Measurements from ENCODE around the gene ZSWIM5.
"Not testable (repeated sequence)": the region's sequence is repeated elsewhere in the genome, so short reads cannot be mapped to it uniquely, and the experiment has no call there.

Gene ZSWIM5

GRCh38 chr1:45172764-45173163, 33.6 kb downstream of the ZSWIM5 start:
- no peaks in the 10 kb centered on the region for H3K36me3 Mint-ChIP-seq (ENCODE audit: low read depth)
- no peak overlapping the region for H3K4me3 Mint-ChIP-seq
- H3K9me3 Mint-ChIP-seq = no peaks in the 10 kb centered on the region
- H3K4me1 Mint-ChIP-seq (ENCODE audit: low read depth) = no peaks in the 10 kb centered on the region
- no peaks in the 10 kb centered on the region for H3K27me3 Mint-ChIP-seq (ENCODE audit: low read depth)
- H3K27ac Mint-ChIP-seq = no peak overlapping the region

DNA sequence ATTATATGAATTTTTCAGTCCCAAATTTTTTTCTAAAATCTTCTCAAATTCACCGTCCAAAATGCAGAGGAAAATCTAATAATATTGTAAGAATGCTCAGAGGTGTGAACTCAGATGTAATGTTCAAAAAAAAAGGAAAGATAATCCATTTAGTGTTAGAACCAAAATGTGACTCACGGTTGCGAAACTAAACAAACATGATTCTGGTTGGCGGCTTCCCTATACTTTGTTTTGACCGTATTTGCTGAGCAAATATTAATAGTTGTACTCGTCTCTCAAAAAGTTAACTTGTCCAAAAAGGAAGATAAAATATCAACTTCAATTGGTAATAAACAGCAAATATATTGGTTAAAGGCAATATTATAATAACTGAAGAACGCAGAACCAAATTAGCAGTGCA, 34.4 kb downstream of the ZSWIM5 start:
- no peak overlapping the region for H3K27ac Mint-ChIP-seq
- H3K4me1 Mint-ChIP-seq (ENCODE audit: low read depth) = no peaks in the 10 kb centered on the region
- H3K27me3 Mint-ChIP-seq (ENCODE audit: low read depth) = no peaks in the 10 kb centered on the region
- H3K4me3 Mint-ChIP-seq = no peak overlapping the region
- no peaks in the 10 kb centered on the region for H3K36me3 Mint-ChIP-seq (ENCODE audit: low read depth)
- no peaks in the 10 kb centered on the region for H3K9me3 Mint-ChIP-seq

- Mint-ChIP-seq H3K9me3 (no peaks in the 10 kb centered on the region), H3K36me3 (ENCODE audit: low read depth) (no peaks in the 10 kb centered on the region)
These were observed 34.8 kb downstream of the ZSWIM5 start for GRCh38 chr1:45171575-45171974.

GRCh38 chr1:45170151-45170742, 36.2 kb downstream of the ZSWIM5 start:
- no peaks in the 10 kb centered on the region for H3K36me3 Mint-ChIP-seq (ENCODE audit: low read depth)
- no peaks in the 10 kb centered on the region for H3K4me1 Mint-ChIP-seq (ENCODE audit: low read depth)
- H3K4me3 Mint-ChIP-seq = no peak overlapping the region
- peaks cover 3% of the 10 kb centered on the region for H3K27me3 Mint-ChIP-seq (ENCODE audit: low read depth)
- H3K9me3 Mint-ChIP-seq = peaks cover 3% of the 10 kb centered on the region
- no peak overlapping the region for H3K27ac Mint-ChIP-seq

More at GRCh38 chr1:45171575-45171974, 34.8 kb downstream of the ZSWIM5 start:
- no peaks in the 10 kb centered on the region for H3K27me3 Mint-ChIP-seq (ENCODE audit: low read depth)
- no peak overlapping the region for H3K4me3 Mint-ChIP-seq
- no peaks in the 10 kb centered on the region for H3K4me1 Mint-ChIP-seq (ENCODE audit: low read depth)
- no peak overlapping the region for H3K27ac Mint-ChIP-seq

DNA sequence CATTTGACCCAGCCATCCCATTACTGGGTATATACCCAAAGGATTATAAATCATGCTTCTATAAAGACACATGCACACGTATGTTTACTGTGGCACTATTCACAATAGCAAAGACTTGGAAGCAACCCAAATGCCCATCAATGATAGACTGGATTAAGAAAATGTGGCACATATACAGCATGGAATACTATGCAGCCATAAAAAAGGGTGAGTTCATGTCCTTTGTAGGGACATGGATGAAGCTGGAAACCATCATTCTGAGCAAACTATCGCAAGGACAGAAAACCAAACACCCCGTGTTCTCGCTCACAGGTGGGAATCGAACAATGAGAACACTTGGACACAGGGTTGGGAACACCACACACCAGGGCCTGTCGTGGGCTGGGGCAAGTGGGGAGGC, 38.5 kb downstream of the ZSWIM5 start:
- not testable (repeated sequence) for H3K4me3 Mint-ChIP-seq

DNA sequence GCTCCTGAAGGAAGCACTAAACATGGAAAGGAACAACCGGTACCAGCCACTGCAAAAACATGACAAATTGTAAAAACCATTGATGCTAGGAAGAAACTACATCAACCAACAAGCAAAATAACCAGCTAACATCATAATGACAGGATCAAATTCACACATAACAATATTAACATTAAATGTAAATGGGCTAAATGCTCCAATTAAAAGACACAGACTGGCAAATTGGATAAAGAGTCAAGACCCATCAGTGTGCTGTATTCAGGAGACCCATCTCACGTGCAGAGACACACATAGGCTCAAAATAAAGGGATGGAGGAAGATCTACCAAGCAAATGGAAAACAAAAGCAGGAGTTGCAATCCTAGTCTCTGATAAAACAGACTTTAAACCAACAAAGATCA, 42.1 kb downstream of the ZSWIM5 start:
- not testable (repeated sequence) for H3K27me3 Mint-ChIP-seq (ENCODE audit: low read depth); H3K4me3 Mint-ChIP-seq; H3K36me3 Mint-ChIP-seq (ENCODE audit: low read depth); H3K4me1 Mint-ChIP-seq (ENCODE audit: low read depth); H3K27ac Mint-ChIP-seq
- H3K9me3 Mint-ChIP-seq = peaks cover 17% of the 10 kb centered on the region

More for the DNA sequence above, 38.5 kb downstream of the ZSWIM5 start:
- H3K27ac Mint-ChIP-seq; H3K36me3 Mint-ChIP-seq (ENCODE audit: low read depth); H3K27me3 Mint-ChIP-seq (ENCODE audit: low read depth); H3K4me1 Mint-ChIP-seq (ENCODE audit: low read depth): not testable (repeated sequence)
- H3K9me3 Mint-ChIP-seq = peaks cover 17% of the 10 kb centered on the region

- H3K27ac Mint-ChIP-seq; H3K27me3 Mint-ChIP-seq (ENCODE audit: low read depth); H3K4me3 Mint-ChIP-seq; H3K4me1 Mint-ChIP-seq (ENCODE audit: low read depth); H3K36me3 Mint-ChIP-seq (ENCODE audit: low read depth): not testable (repeated sequence)
- H3K9me3 Mint-ChIP-seq = peaks cover 17% of the 10 kb centered on the region
These were observed 43.3 kb downstream of the ZSWIM5 start for GRCh38 chr1:45163111-45163510.

DNA sequence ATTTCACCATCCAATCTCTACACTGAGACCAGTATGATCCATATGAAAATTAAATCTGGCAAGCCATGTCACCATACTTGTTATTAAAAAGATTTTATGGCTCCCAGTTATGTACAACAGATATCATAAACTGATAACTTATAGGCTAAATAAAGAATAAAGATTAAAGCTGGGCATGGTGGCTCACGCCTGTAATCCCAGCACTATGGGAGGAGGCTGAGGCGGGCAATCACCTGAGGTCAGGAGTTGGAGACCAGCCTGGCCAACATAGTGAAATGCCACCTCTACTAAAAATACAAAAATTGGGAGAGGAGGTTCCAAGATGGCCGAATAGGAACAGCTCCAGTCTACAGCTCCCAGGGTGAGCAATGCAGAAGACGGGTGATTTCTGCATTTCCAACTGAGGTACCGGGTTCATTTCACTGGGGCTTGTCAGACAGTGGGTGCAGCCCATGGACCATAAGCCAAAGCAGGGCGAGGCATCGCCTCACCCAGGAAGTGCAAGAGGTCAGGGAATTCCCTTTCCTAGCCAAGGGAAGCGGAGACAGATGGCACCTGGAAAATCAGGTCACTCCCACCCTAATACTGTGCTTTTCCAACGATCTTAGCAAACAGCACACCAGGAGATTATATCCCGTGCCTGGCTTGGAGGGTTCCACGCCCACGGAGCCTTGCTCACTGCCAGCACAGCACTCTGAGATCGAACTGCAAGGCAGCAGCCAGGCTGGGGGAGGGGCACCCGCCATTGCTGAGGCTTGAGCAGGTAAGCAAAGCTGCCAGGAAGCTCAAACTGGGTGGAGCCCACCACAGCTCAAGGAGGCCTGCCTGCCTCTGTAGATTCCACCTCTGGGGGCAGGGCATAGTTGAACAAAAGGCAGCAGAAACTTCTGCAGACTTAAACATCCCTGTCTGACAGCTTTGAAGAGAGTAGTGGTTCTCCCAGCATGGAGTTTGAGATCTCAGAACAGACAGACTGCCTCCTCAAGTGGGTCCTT, 44.1 kb downstream of the ZSWIM5 start:
- H3K27me3 Mint-ChIP-seq (ENCODE audit: low read depth); H3K4me3 Mint-ChIP-seq; H3K27ac Mint-ChIP-seq; H3K36me3 Mint-ChIP-seq (ENCODE audit: low read depth); H3K4me1 Mint-ChIP-seq (ENCODE audit: low read depth): not testable (repeated sequence)
- H3K9me3 Mint-ChIP-seq = peaks cover 17% of the 10 kb centered on the region

GRCh38 chr1:45155957-45156356, 50.4 kb downstream of the ZSWIM5 start:
- Mint-ChIP-seq H3K27ac (no peak overlapping the region), H3K27me3 (ENCODE audit: low read depth) (no peaks in the 10 kb centered on the region), H3K4me3 (no peak overlapping the region), H3K9me3 (peaks cover 5% of the 10 kb centered on the region), H3K36me3 (ENCODE audit: low read depth) (no peaks in the 10 kb centered on the region), H3K4me1 (ENCODE audit: low read depth) (no peaks in the 10 kb centered on the region)

DNA sequence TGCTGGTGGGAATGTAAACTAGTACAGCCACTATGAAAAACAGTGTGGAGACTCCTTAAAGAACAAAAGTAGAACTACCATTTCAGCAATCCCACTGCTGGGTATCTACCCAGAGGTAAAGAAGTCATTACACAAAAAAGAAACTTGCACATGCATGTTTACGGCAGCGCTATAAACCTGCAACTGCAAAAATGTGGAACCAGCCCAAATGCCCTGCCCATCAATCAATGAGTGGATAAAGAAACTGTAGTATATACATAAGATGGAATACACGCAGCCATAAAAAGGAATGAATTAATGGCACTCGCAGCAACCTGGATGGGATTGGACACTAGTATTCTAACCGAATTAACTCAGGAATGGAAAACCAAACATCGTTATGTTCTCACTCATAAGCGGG, 51.0 kb downstream of the ZSWIM5 start:
- Mint-ChIP-seq H3K4me3 (no peak overlapping the region), H3K36me3 (ENCODE audit: low read depth) (no peaks in the 10 kb centered on the region), H3K27me3 (ENCODE audit: low read depth) (peaks cover 3% of the 10 kb centered on the region), H3K27ac (no peak overlapping the region), H3K4me1 (ENCODE audit: low read depth) (no peaks in the 10 kb centered on the region), H3K9me3 (peaks cover 5% of the 10 kb centered on the region)

DNA sequence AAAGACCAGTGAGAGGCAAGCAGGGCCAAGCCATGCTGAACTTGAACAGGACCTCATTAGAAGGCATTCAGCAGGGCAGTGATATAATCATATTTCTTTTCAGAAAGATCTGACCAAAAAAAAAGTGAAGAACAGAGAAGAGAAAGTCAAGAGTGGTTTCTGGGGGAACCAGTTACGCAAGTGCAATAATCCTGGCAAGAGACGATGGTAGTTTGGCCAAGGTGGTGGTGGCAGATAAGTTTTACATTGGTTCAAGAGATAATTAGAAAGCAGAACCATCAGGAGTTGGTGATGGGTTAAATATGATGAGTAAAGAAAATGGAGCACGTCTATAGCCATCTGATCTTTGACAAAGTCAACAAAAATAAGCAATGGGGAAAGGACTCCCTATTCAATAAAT, 54.3 kb downstream of the ZSWIM5 start:
- H3K9me3 Mint-ChIP-seq = peaks cover 5% of the 10 kb centered on the region
- no peak overlapping the region for H3K4me3 Mint-ChIP-seq
- peaks cover 3% of the 10 kb centered on the region for H3K27me3 Mint-ChIP-seq (ENCODE audit: low read depth)
- no peaks in the 10 kb centered on the region for H3K4me1 Mint-ChIP-seq (ENCODE audit: low read depth)
- no peaks in the 10 kb centered on the region for H3K36me3 Mint-ChIP-seq (ENCODE audit: low read depth)
- no peak overlapping the region for H3K27ac Mint-ChIP-seq

GRCh38 chr1:45148209-45148825, 58.1 kb downstream of the ZSWIM5 start:
- Mint-ChIP-seq H3K4me3 (no peak overlapping the region), H3K27me3 (ENCODE audit: low read depth) (peaks cover 3% of the 10 kb centered on the region), H3K9me3 (no peaks in the 10 kb centered on the region), H3K27ac (no peak overlapping the region), H3K4me1 (ENCODE audit: low read depth) (no peaks in the 10 kb centered on the region), H3K36me3 (ENCODE audit: low read depth) (no peaks in the 10 kb centered on the region)

- H3K27ac Mint-ChIP-seq = no peak overlapping the region
- no peaks in the 10 kb centered on the region for H3K4me1 Mint-ChIP-seq (ENCODE audit: low read depth)
- no peaks in the 10 kb centered on the region for H3K36me3 Mint-ChIP-seq (ENCODE audit: low read depth)
- H3K27me3 Mint-ChIP-seq (ENCODE audit: low read depth) = peaks cover 3% of the 10 kb centered on the region
- H3K4me3 Mint-ChIP-seq = no peak overlapping the region
- no peaks in the 10 kb centered on the region for H3K9me3 Mint-ChIP-seq
These were observed 59.6 kb downstream of the ZSWIM5 start for GRCh38 chr1:45146833-45147232.

DNA sequence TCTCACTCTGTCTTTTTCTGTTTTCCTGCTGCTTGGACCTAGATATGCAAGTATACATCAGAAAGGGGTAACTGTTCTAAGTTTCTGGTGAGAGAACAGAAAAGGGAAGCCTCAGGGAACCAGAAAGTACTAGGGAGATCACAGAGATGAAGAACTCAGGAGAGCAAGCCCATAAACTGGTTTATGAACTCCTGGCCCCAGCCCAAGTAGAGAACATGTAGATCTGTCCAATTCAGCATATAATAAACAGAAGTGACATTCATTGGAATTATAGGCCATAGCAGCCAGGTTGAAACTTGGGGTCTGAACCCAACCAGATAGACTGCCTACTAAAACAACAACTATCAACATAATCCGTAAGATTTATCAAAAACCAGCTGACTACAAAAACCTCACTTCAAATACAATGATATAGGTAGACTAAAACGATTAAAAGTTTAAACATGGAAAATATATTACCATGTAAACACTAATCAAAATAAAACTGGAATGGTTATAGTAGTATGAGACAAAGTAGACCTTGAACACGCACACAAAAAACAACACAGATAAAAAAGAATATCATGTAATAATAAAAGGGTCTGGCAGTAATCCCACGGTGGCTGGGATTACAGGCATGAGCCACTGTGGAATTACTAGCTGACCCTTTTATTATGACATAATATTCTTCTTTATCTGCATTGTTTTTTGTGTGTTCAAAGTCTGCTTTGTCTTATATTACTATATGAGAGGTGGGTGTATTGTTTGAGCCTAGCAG, 65.0 kb downstream of the ZSWIM5 start:
- Mint-ChIP-seq H3K27me3 (ENCODE audit: low read depth) (no peaks in the 10 kb centered on the region), H3K36me3 (ENCODE audit: low read depth) (no peaks in the 10 kb centered on the region), H3K9me3 (no peaks in the 10 kb centered on the region), H3K4me3 (no peak overlapping the region), H3K4me1 (ENCODE audit: low read depth) (no peaks in the 10 kb centered on the region), H3K27ac (no peak overlapping the region)

Measured in T-helper 1 cell treated with Interleukin-12 subunit alpha and Interleukin-12 subunit beta and Interleukin-4 antibody, amounts not matched to agents 30 μg/mL and 1 μg/mL, for 36 hours (primary cell).